Muscle layer of colon (tissue), 2 donors: Measurements from ENCODE around the gene JAKMIP1.

Experiments used
- H3K27ac ChIP-seq: one replicate; pipeline ENCODE4 v1.7.0; 2013; ENCODE audit warnings: low read depth, mild to moderate bottlenecking, low read length, moderate library complexity
- H3K27me3 ChIP-seq, 2 donors: one replicate each; pipeline ENCODE4 v1.7.0; 2013; ENCODE audit warnings: low read length in 2 of 2, mild to moderate bottlenecking in 2 of 2; ENCODE audit not compliant: insufficient read depth in 2 of 2, control insufficient read depth in 1 of 2
- H3K36me3 ChIP-seq: one replicate; pipeline ENCODE4 v1.7.0; 2013; ENCODE audit warnings: mild to moderate bottlenecking, low read length; ENCODE audit not compliant: insufficient read depth
- H3K4me1 ChIP-seq: one replicate; pipeline ENCODE4 v1.7.0; 2013; ENCODE audit warnings: mild to moderate bottlenecking, low read length; ENCODE audit not compliant: insufficient read depth
- H3K4me3 ChIP-seq, 2 donors: one replicate each; pipeline ENCODE4 v1.7.0; 2013; ENCODE audit warnings: low read length in 2 of 2, low read depth in 1 of 2, mild to moderate bottlenecking in 1 of 2, moderate library complexity in 1 of 2
- H3K9ac ChIP-seq: one replicate; pipeline ENCODE4 v1.7.0; 2013; ENCODE audit warnings: low read length
- H3K9me3 ChIP-seq: one replicate; pipeline ENCODE4 v1.7.0; 2013; ENCODE audit warnings: mild to moderate bottlenecking, low read length
- donor health status: abdominal sarcoma.
- donor health status: Adenocarcinoma of cecum.

The JAKMIP1 gene

GRCh38 chr4:6095023-6095752, 105.2 kb downstream of the JAKMIP1 start:
- Histone ChIP-seq H3K9ac (no peak overlapping the region), H3K9me3 (no peaks in the 10 kb centered on the region), H3K4me1 (no peaks in the 10 kb centered on the region), H3K27ac (no peak overlapping the region), H3K27me3 (peaks cover 0 to 11% of the 10 kb centered on the region in 2 donors), H3K36me3 (no peaks in the 10 kb centered on the region), H3K4me3 (no peak overlapping the region)

GRCh38 chr4:6093671-6094070, 106.7 kb downstream of the JAKMIP1 start:
- Histone ChIP-seq H3K9me3 (no peaks in the 10 kb centered on the region), H3K27me3 (peaks cover 0 to 11% of the 10 kb centered on the region in 2 donors), H3K36me3 (no peaks in the 10 kb centered on the region), H3K9ac (no peak overlapping the region), H3K4me1 (no peaks in the 10 kb centered on the region), H3K27ac (no peak overlapping the region), H3K4me3 (no peak overlapping the region)

DNA sequence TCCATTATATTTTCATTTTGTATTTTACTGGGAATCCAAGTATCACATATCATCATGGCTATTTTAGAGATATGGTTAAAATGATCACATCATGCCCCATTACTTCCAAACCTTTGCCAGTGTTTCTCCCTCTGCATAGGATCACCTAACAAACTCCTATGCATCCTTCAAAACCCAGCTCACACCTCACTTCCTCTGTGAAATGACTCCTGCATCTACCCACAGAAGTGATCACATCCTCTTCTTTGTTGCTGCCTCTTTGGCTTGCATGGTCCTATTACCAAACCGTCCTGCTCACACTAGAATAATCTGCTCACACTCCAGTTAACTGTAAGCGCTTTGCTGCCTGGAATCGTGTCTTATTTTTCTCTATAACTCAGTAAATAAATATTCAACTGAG, 107.4 kb downstream of the JAKMIP1 start:
- Histone ChIP-seq H3K9ac (no peak overlapping the region), H3K36me3 (no peaks in the 10 kb centered on the region), H3K4me1 (no peaks in the 10 kb centered on the region), H3K9me3 (no peaks in the 10 kb centered on the region), H3K27ac (no peak overlapping the region), H3K4me3 (no peak overlapping the region), H3K27me3 (peaks cover 0 to 11% of the 10 kb centered on the region in 2 donors)

GRCh38 chr4:6092131-6092530, 108.2 kb downstream of the JAKMIP1 start:
- no peak overlapping the region for H3K27ac ChIP-seq
- no peak overlapping the region for H3K4me3 ChIP-seq
- no peak overlapping the region for H3K9ac ChIP-seq
- H3K4me1 ChIP-seq = no peaks in the 10 kb centered on the region
- H3K9me3 ChIP-seq = no peaks in the 10 kb centered on the region
- peaks cover 0 to 11% of the 10 kb centered on the region in 2 donors for H3K27me3 ChIP-seq
- H3K36me3 ChIP-seq = no peaks in the 10 kb centered on the region

- Histone ChIP-seq H3K27me3 (peaks cover 0 to 11% of the 10 kb centered on the region in 2 donors), H3K27ac (no peak overlapping the region), H3K36me3 (no peaks in the 10 kb centered on the region), H3K9me3 (no peaks in the 10 kb centered on the region), H3K4me3 (no peak overlapping the region), H3K4me1 (no peaks in the 10 kb centered on the region), H3K9ac (no peak overlapping the region)
Observed at GRCh38 chr4:6090931-6091330, 109.4 kb downstream of the JAKMIP1 start.

- no peaks in the 10 kb centered on the region for H3K4me1 ChIP-seq
- no peak overlapping the region for H3K4me3 ChIP-seq
- H3K36me3 ChIP-seq = no peaks in the 10 kb centered on the region
- no peak overlapping the region for H3K27ac ChIP-seq
- no peak overlapping the region for H3K9ac ChIP-seq
- no peaks in the 10 kb centered on the region for H3K9me3 ChIP-seq
- peaks cover 0 to 11% of the 10 kb centered on the region in 2 donors for H3K27me3 ChIP-seq
Observed at GRCh38 chr4:6088950-6089349, 111.4 kb downstream of the JAKMIP1 start.

GRCh38 chr4:6087669-6088341, 112.5 kb downstream of the JAKMIP1 start:
- H3K4me3 ChIP-seq = no peak overlapping the region
- no peaks in the 10 kb centered on the region for H3K9me3 ChIP-seq
- H3K36me3 ChIP-seq = no peaks in the 10 kb centered on the region
- no peaks in the 10 kb centered on the region for H3K4me1 ChIP-seq
- H3K27me3 ChIP-seq = peaks cover 0 to 11% of the 10 kb centered on the region in 2 donors
- H3K27ac ChIP-seq = no peak overlapping the region
- no peak overlapping the region for H3K9ac ChIP-seq

DNA sequence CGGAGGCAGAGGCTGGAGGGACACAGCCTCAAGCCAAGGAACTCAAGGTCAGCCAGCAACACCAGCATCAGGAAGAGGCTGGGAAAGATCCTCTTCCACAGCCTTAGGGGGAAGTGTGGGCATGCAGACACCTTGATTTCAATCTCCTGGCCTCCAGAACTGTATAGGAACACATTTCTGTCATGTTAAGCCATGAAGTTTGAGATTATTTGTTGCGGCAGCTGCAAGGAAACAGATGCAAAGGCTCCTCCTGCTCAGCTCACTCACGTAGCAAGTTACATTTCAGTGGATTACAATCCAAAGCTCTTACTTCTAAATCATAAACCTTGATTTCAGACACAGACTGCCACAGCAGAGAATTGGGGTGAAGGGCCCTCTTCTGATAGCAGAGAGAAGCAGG, 113.5 kb downstream of the JAKMIP1 start:
- H3K9me3 ChIP-seq = no peaks in the 10 kb centered on the region
- H3K36me3 ChIP-seq = no peaks in the 10 kb centered on the region
- peaks cover 0 to 6% of the 10 kb centered on the region in 2 donors for H3K27me3 ChIP-seq
- no peak overlapping the region for H3K4me3 ChIP-seq
- H3K27ac ChIP-seq = no peak overlapping the region
- no peaks in the 10 kb centered on the region for H3K4me1 ChIP-seq
- no peak overlapping the region for H3K9ac ChIP-seq

DNA sequence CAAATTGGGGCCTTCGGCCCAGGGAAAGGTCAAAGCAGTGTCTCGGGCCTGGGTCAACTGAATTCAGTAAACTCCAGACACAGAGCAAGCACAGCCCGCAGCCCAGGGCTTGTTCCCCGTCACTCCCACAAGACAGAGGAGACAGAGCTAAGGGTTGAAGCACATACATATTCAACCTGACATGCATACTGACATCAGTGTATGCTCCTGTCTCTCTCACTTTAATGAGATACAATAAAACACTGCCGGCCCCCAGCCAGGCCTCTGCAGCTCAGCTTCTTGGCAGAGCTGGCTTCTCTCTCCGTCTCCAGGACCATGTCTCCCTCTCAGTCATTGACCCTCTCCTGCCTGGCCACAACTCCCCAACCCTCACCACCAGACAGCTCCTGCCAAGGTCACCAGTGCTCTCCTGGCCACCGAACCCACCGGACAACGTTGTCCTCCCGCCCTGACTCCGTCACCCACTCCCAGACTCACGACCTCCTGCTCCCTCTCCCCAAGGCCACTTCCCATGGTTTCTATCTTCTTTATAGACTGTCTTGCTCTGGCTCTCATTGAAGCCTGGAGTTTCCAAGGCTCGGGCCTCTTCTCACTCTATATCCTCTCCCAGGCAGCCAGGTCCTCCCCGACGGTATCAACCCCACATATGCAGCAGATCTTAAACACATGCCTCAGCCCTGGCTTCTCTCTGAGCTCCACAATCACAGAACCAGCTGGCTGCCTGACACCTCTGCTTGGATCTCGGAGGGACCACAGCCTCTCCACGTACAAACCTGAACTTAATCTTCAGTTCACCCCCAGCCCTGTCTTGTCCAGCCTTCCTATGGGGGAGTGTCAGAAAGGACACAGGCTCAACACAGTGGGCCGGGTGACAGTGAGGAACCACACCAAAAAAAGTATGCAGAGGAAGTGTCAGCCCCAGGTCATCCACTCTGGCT, 114.4 kb downstream of the JAKMIP1 start:
- H3K9ac ChIP-seq = no peak overlapping the region
- no peak overlapping the region for H3K4me3 ChIP-seq
- H3K9me3 ChIP-seq = no peaks in the 10 kb centered on the region
- H3K27ac ChIP-seq = no peak overlapping the region
- H3K4me1 ChIP-seq = no peaks in the 10 kb centered on the region
- no peaks in the 10 kb centered on the region for H3K27me3 ChIP-seq
- H3K36me3 ChIP-seq = no peaks in the 10 kb centered on the region

- no peak overlapping the region for H3K27ac ChIP-seq
- no peak overlapping the region for H3K9ac ChIP-seq
- H3K27me3 ChIP-seq = no peaks in the 10 kb centered on the region
- no peaks in the 10 kb centered on the region for H3K4me1 ChIP-seq
- H3K4me3 ChIP-seq = no peak overlapping the region
- no peaks in the 10 kb centered on the region for H3K36me3 ChIP-seq
- H3K9me3 ChIP-seq = no peaks in the 10 kb centered on the region
Observed at GRCh38 chr4:6085028-6085690, 115.2 kb downstream of the JAKMIP1 start.

DNA sequence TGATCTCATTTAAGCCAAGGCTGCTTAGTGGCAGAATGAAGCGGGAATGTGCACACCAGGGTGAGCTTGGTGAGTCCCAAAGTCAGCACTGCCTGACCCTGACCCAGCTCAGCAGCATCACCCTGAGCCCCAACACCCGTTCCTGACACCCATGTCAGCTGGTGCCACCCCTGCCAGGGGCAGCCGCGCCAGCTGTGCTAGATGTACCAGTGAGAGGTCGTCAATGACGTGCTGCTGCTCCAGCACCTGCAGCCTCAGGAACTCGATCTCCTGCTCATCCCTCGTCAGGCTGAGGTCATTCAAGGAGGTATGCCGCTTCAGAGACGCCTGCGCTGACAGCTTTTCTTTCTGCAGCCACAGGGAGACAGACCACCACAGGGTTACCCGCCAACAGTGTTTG, 120.4 kb downstream of the JAKMIP1 start:
- Histone ChIP-seq H3K4me1 (no peaks in the 10 kb centered on the region), H3K9me3 (no peaks in the 10 kb centered on the region), H3K27ac (no peak overlapping the region), H3K9ac (no peak overlapping the region), H3K4me3 (no peak overlapping the region), H3K36me3 (no peaks in the 10 kb centered on the region), H3K27me3 (no peaks in the 10 kb centered on the region)
